MCF 10A (cell line): Measurements from ENCODE around the gene CCDC150. TPM values are rescaled to one million over a fixed set of nuclear protein-coding genes. Genes with fewer than 3 reads are reported as not detected.

Experiments used
- BruUV-seq: library from RNA; stranded (reverse); fragments of 400-500 nt; replicated peaks from 2 replicates; lab custom pipeline; 2021; lab: Mats Ljungman, UMichigan
- CTCF ChIA-PET: fragments of 300-600 bp; sonication (Branson Sonifier 250); formaldehyde crosslinking; extraction: SDS; loops from one replicate; lab custom pipeline; 2021; ENCODE audit warnings: antibody characterized with exemption, inconsistent platforms; lab: Yijun Ruan, JAX
- POLR2A ChIA-PET: fragments of 300-600, 350-650 bp; sonication (Branson Sonifier 250); formaldehyde crosslinking; extraction: SDS; loops from one replicate; lab custom pipeline; 2020; ENCODE audit warnings: antibody characterized with exemption, inconsistent platforms; lab: Yijun Ruan, JAX
- DNase-seq: peaks from one replicate; pipeline ENCODE4 v3.0.0-alpha.2; 2018; ENCODE audit not compliant: unreplicated experiment
- H3K27ac Mint-ChIP-seq: one replicate; pipeline ENCODE4 v1.8.0; 2022; ENCODE audit warnings: mild to moderate bottlenecking, low read depth, mixed read lengths; ENCODE audit not compliant: unreplicated experiment
- H3K27me3 Mint-ChIP-seq: one replicate; pipeline ENCODE4 v1.8.0; 2022; ENCODE audit warnings: mixed read lengths; ENCODE audit not compliant: insufficient read depth, unreplicated experiment
- H3K36me3 Mint-ChIP-seq: one replicate; pipeline ENCODE4 v1.8.0; 2022; ENCODE audit warnings: mild to moderate bottlenecking, moderate library complexity, mixed read lengths; ENCODE audit not compliant: insufficient read depth, unreplicated experiment
- H3K4me1 Mint-ChIP-seq: one replicate; pipeline ENCODE4 v1.8.0; 2022; ENCODE audit warnings: mixed read lengths; ENCODE audit not compliant: insufficient read depth, unreplicated experiment
- H3K4me3 Mint-ChIP-seq: one replicate; pipeline ENCODE4 v1.8.0; 2022; ENCODE audit warnings: mild to moderate bottlenecking, moderate library complexity, mixed read lengths; ENCODE audit not compliant: unreplicated experiment
- H3K9me3 Mint-ChIP-seq: one replicate; pipeline ENCODE4 v1.8.0; 2022; ENCODE audit warnings: mixed read lengths; ENCODE audit not compliant: unreplicated experiment
- intact Hi-C: fragments of 100-400 bp; cut with micrococcal nuclease; formaldehyde crosslinking; loops from 2 replicates; pipeline ENCODE4 v1.14.1; 2022
- total RNA-seq: library from RNA; stranded (reverse); gene quantifications from 2 replicates; pipeline ENCODE4 v1.2.3, GENCODE V29; 2022
- TF ChIP-seq, protein P1 (sequence below): fragments of 200-600 bp; IDR thresholded peaks from one replicate; pipeline ENCODE4 v1.8.0; 2022; ENCODE audit warnings: antibody characterized with exemption, mild to moderate bottlenecking; ENCODE audit not compliant: unreplicated experiment

CCDC150 gene
- total RNA-seq, 1 experiment from 2014 or later: 8.1 TPM

DNA sequence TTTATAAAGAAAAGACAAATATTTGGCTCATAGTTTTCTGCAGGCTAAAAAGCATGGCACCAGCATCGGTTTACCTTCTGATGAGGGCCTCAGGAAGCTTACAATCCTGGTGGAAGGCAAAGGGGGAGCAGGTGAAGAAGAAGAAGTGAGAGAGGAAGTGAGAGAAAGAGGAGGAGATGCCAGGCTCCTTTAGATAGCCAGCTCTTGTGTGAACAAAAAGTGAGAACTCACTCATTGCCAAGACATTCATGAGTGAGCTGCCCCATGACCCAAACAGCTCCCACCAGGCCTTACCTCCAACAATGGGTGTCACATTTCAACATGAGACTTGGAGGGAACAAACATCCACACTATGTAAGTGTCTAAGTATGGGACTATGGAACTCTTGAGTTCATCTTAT, 14.3 kb downstream of the CCDC150 start:
- intact Hi-C loops: no loop called here
- H3K4me3 Mint-ChIP-seq: no peak overlapping the region
- POLR2A ChIA-PET: interaction anchor here (0.6 kb wide), 1 partner anchor 55 kb away, joined by 3 read pairs; no protein-coding TSS in a partner anchor
- no peaks in the 10 kb centered on the region for H3K27me3 Mint-ChIP-seq
- TF ChIP-seq, protein P1, sequence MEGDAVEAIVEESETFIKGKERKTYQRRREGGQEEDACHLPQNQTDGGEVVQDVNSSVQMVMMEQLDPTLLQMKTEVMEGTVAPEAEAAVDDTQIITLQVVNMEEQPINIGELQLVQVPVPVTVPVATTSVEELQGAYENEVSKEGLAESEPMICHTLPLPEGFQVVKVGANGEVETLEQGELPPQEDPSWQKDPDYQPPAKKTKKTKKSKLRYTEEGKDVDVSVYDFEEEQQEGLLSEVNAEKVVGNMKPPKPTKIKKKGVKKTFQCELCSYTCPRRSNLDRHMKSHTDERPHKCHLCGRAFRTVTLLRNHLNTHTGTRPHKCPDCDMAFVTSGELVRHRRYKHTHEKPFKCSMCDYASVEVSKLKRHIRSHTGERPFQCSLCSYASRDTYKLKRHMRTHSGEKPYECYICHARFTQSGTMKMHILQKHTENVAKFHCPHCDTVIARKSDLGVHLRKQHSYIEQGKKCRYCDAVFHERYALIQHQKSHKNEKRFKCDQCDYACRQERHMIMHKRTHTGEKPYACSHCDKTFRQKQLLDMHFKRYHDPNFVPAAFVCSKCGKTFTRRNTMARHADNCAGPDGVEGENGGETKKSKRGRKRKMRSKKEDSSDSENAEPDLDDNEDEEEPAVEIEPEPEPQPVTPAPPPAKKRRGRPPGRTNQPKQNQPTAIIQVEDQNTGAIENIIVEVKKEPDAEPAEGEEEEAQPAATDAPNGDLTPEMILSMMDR: no peak
- no peak for DNase-seq
- H3K9me3 Mint-ChIP-seq: peaks cover 42% of the 10 kb centered on the region
- no peak overlapping the region for H3K27ac Mint-ChIP-seq
- H3K4me1 Mint-ChIP-seq: no peaks in the 10 kb centered on the region
- no TSS peak for BruUV-seq
- CTCF ChIA-PET: no interaction called here
- no peaks in the 10 kb centered on the region for H3K36me3 Mint-ChIP-seq

DNA sequence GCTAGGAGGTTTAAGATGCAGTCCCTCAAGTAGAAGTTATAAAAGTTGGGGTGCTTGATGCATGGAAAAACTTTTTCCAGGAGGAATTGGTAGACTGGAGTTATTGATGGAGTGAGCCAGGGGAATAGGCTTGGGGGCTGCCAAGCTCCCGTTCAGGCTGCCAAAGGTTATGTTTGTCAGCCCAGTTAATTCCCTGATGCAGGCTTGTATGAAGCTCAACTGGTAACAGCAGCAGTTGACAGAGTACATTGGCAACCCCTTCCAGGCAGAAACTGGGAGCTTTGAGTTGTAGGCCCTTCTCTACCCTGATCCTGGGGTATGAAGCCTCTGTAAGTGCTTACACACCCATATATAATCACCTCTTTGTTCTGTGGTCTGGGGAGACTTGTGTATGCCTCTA, 16.2 kb downstream of the CCDC150 start:
- ChIA-PET CTCF (interaction anchor here (0.7 to 0.8 kb wide), 2 partner anchors 38 to 202 kb away, joined by 3 to 4 read pairs; no protein-coding TSS in a partner anchor), POLR2A (interaction anchor here (1.4 kb wide), 1 partner anchor 9 kb away, joined by 4 read pairs; no protein-coding TSS in a partner anchor)
- H3K9me3 Mint-ChIP-seq: peaks cover 32% of the 10 kb centered on the region
- TF ChIP-seq, protein P1: no peak
- H3K27ac Mint-ChIP-seq: no peak overlapping the region
- no peaks in the 10 kb centered on the region for H3K36me3 Mint-ChIP-seq
- BruUV-seq: no TSS peak
- no peak overlapping the region for H3K4me3 Mint-ChIP-seq
- intact Hi-C loops: no loop called here
- DNase-seq: no peak
- no peaks in the 10 kb centered on the region for H3K27me3 Mint-ChIP-seq
- H3K4me1 Mint-ChIP-seq: no peaks in the 10 kb centered on the region

DNA sequence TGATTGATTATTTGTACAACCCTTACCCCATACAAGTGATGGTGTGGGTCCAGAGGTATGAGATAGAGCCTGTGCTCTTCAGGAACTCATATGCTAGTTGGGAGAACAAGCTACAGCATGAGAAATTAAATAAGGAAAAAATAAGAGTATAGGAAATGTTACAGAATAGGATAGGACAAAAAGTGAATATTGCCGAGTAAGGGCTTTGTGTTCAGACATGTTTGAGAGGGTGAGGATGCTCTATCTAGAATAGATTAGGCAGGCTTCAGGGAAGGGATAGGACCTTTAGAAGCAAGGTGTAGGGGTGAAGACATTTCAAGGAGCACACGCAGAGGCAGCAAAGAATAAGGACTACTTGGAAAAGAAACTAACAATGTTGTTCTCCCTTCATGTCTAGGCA, 17.8 kb downstream of the CCDC150 start:
- peaks cover 18% of the 10 kb centered on the region for H3K9me3 Mint-ChIP-seq
- POLR2A ChIA-PET: no interaction called here
- H3K27ac Mint-ChIP-seq: peak overlapping the region; percentile 4
- BruUV-seq: no TSS peak
- CTCF ChIA-PET: no interaction called here
- intact Hi-C loops: no loop called here
- H3K4me3 Mint-ChIP-seq: no peak overlapping the region
- no peaks in the 10 kb centered on the region for H3K4me1 Mint-ChIP-seq
- DNase-seq: no peak
- no peaks in the 10 kb centered on the region for H3K27me3 Mint-ChIP-seq
- no peaks in the 10 kb centered on the region for H3K36me3 Mint-ChIP-seq
- TF ChIP-seq, protein P1: no peak

DNA sequence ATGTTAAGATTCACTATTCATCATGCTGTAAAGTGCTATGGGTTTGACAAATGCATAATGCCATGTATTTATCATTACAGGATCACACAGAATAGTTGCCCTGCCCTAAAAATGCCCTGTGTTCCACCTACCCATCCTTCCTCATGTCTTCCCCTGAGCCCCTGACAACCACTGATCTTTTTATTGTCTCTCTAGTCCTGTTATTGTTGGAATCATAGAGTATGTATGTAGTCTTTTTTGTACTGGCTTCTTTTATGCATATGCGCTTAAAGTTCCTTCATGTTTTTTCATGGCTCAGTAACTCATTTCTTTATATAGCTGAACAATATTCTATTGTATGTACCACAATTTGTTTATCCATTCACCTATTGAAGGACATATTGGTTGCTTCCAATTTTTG, 20.3 kb downstream of the CCDC150 start:
- Mint-ChIP-seq H3K27me3 (no peaks in the 10 kb centered on the region), H3K36me3 (no peaks in the 10 kb centered on the region), H3K4me3 (no peak overlapping the region), H3K27ac (no peak overlapping the region), H3K4me1 (no peaks in the 10 kb centered on the region), H3K9me3 (no peaks in the 10 kb centered on the region)
- TF ChIP-seq, protein P1: no peak
- POLR2A ChIA-PET: no interaction called here
- BruUV-seq: no TSS peak
- no peak for DNase-seq
- CTCF ChIA-PET: no interaction called here
- intact Hi-C loops: no loop called here
